NOMO-1 treated with DMSO at 0.1 percent for 48 hours (cell line): Measurements from ENCODE around the gene RASL10B.
"Not testable (repeated sequence)": the region's sequence is repeated elsewhere in the genome, so short reads cannot be mapped to it uniquely, and the experiment has no call there.

Source experiments
- DNase-seq: peaks from one replicate; lab custom pipeline; 2025; ENCODE audit not compliant: unreplicated experiment; lab: John Stamatoyannopoulos, UW

The RASL10B gene

DNA sequence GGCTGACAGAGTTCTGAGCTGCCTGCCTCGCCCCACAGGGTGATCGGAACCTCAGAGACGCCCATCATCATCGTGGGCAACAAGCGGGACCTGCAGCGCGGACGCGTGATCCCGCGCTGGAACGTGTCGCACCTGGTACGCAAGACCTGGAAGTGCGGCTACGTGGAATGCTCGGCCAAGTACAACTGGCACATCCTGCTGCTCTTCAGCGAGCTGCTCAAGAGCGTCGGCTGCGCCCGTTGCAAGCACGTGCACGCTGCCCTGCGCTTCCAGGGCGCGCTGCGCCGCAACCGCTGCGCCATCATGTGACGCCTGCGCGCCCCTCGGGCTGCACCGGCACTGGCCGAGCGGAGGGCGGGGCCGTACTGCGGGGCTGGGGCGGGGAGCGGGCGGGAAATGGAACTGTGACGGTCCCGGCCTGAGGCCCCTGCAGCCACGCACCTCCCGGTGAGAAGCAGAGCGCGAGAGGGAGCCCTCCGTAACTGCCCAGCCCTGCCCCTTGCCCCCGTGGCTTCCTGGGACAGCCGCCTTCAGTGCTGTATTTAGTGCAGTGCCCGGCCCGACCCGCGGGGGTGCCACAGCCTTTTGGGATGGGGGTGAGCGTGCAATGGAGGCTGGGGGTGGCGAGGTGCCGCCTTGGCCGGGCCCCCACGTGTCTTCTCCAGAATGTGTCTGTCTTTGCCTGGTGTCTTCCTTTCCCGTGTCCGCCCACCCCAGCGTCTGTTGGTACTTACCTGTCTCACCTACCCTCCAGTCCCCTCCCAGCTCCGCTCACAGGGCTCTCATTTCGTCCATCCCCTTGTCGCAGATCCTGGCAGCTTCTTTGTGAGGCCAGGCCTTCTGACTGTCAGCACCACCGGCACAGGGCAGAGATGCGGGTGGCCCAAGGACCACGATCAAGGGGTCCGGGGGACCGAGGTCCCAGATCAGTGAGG lies 9.8 kb downstream of the RASL10B start:
- no peak for DNase-seq

DNA sequence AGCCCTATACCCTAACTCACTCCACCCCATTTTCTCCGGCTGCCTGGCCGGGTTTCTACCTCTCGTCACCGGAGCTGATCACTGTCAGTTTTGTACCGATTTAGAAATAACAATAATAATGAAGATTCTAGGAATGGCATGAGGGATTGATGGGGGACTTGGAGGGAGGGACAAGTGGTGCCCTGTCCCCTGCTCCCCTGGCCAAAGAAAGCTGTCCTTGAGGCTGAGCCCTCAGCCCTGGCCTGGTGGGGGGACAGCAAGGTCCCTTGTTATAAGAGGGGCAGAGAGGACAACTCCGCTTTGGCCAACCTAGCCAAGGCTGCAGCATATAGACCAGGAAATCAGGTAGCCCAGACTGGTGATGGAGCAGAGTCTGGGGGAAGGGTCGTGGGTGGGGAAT lies 11.1 kb downstream of the RASL10B start:
- DNase-seq: no peak

DNA sequence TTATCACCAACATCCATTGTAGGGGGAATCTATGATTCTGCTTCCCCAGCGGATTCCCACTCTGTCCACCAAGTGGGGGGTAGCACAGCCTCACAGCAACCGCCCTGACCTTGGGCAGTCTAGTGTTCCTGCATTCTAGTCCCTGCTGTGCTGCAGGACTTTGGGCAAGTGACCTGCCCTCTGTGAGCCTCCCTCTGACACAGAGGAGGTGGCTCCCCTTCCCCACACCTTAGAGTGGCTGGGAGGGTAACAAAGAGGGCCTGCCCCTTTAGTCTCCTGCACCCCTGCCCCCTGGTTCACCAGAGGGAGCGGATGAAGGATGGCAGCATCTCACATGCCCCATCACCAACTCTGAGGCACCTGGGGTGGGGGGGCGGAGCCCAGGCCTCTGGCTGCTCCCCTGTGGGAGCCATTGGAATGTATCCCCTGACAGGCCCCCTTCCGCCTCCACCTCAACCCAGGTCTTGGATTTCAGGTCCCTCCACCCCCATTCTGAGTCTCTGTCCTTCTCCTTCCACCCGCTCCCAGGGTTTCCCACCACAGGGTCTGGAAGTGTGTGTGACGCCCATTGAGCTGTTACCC lies 11.5 kb downstream of the RASL10B start:
- DNase-seq: no peak

- peak; percentile 43 for DNase-seq
These were observed 12.3 kb downstream of the RASL10B start for GRCh38 chr17:35743626-35744328.

- DNase-seq: no peak
These were observed 13.4 kb downstream of the RASL10B start for GRCh38 chr17:35744830-35745229.

- no peak for DNase-seq
These were observed 13.8 kb downstream of the RASL10B start for GRCh38 chr17:35745246-35745645.

DNA sequence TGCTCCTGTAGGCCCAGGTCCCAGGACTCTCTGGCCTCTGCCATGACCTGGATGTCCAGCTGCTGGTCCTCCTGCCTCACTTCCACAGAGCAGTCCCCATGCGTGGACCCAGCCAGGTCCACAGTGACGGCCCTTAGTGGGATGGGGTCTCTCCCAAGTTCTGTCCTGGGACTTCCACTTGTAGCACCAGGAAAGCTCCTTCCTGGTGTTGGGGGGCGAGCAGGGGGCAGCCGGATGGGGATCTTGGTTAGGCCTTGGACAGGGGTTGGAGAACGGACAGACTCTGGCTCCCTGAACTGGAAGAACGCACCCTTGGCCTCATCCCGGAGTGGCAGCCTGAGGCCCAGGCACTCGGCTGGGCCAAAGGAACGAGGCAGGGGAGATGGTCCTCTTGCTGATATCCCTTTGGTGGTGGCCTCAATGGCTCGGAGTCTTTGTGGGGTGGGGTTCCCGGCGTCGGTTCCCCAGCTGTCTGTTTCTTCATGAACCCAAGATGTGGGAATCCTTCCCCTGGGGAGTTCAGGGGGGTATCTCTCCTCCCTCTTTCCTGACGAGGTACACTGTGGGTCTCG lies 14.4 kb downstream of the RASL10B start:
- no peak for DNase-seq

- DNase-seq: peak; percentile 67
These were observed 16.1 kb downstream of the RASL10B start for GRCh38 chr17:35747540-35748017.

DNA sequence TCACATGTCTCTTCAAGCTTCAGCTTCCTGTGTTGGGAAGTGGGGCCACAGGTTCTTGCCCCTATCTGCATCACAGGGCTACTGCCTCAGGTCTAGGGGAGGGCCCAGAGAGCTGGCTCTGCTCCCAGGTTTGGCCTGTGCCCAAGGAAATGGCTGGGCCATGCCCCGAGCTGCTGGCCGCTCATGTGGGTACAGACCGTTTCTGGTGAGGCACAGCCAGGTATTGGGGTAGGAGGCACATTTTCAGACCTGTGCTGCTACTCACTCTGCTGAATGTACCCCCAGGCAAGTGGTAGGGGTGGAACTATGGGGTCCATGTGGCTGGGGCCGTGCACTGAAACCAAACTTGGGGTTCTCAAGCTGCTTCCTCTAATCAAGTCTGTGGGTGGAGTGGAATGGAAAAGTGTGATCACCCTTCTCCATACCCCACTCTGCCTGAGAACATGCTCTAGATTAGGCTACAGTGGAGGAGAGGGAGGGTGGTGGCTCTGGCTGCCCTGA lies 17.0 kb downstream of the RASL10B start:
- no peak for DNase-seq

- DNase-seq: no peak
These were observed 17.5 kb downstream of the RASL10B start for GRCh38 chr17:35748979-35749378.

DNA sequence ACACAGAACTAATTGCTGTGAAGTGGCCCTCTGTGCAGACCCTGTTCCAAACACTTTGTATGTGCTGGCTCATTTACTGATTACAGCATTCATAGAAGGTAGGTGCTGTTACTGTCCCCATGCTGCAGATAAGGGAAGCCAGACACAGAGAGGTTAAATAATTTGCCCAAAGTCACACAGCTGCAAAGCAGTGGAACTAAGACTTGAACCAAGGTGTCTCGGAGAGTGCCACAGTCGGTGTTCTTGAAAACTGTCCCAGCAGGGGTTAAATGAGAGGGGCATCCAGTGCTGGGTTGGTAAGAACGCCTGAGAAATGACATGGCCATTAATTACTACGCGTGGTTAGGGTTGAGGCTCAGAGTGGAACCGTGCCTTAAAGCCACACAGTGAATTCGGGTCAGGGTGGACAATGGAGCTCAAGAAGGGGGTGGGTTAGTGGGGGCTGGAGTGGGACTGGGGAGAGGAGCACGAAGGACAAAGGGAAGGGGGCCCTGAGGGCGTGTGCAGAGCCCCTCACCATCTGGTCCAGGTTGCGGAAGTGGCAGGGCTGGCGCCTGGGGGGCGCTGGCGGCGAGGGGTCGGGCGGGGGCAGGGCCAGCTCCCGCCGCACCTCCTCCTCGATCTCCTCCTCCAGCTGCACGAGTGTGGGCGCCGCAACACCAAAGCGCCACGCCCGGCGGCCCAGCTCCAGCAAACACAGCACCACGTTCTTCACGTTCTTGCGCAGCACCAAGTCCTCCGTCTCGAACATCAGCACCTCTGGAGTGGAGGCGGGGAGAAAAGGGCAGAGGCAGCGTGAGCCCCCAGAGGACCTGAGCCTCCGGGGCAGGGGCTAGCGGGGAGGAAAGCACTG lies 18.3 kb downstream of the RASL10B start:
- DNase-seq: no peak

GRCh38 chr17:35750526-35751395 lies 19.3 kb downstream of the RASL10B start:
- DNase-seq: no peak

DNA sequence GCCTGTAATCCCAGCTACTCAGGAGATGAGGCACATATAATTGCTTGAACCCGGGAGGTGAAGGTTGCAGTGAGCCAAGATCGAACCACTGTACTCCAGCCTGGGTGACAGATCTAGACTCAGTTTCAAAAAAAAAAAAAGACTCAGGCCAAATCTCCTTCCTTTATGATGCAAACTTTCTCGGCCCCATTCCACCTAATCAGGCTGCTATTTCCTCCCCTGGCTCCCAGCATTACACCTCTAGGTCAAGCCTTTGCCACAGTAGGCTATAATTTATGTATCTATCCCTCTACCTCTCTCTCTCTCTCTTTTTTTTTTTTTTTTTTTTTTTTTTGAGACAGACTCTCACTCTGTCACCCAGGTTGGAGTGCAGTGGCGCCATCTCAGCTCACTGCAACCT lies 20.1 kb downstream of the RASL10B start:
- not testable (repeated sequence) for DNase-seq

DNA sequence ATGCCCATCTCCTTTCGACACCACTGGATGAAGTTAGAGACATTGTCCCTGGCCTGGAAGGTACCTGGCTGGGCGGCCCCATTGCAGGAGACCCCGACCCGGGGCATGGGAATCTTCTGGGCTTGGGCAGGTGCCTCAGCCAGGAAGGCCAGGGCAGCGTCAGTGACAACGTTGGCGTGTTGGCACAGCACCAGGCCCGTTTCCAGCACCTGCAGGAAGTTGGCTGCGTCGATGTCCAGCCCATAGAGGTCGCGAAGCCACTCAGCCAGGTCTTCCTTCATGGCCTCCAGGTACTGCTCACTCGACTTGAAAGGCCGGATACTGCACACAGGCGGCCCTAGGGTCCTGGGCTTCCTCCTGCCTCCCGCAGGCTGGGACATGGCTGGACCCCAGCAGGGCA lies 21.0 kb downstream of the RASL10B start:
- no peak for DNase-seq

DNA sequence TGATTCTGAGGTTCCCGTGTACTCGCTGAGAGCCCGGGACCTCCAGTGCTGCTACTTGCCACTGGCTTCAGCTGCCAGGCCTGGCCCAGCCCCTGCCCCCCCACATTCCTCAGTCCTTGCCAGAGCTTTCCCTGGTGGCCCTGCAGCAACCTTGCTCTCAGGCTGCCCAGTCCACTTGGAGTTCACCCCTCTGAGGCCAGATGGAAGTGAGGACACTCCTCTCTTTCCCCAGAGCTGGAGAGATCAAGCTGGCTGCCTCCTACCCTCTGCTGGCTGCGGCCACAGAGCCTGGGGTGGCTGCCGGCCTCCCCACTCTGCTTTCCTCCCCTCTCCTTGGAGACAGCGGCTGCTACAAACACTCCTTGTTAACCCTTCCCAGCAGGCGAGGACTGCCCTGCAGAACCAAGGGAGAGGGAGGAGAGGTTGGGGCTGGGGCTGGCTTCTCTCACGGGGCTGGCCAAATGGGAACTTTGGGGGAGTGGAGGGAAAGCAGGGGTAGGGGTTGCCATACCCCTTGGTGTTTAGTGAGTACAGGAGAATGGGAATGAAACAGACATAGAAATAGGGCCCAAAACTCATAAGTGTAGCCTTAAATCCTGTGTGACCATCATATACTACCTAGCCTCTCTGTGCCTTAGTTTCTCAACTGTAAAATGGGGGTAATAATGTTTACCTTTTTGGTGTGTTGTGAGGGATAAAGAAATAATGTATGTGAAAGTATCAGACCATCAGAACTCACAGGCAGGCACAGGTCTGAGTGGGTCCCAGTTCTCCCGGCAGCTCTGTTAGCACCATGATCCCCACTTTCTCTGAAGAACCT lies 21.7 kb downstream of the RASL10B start, which contains the start of gene GAS2L2:
GAS2L2 (minus strand) TSS at position 295 of the 820 bp plus-strand sequence. CDS start 389 bp downstream, outside the sequence.
- no peak for DNase-seq

DNA sequence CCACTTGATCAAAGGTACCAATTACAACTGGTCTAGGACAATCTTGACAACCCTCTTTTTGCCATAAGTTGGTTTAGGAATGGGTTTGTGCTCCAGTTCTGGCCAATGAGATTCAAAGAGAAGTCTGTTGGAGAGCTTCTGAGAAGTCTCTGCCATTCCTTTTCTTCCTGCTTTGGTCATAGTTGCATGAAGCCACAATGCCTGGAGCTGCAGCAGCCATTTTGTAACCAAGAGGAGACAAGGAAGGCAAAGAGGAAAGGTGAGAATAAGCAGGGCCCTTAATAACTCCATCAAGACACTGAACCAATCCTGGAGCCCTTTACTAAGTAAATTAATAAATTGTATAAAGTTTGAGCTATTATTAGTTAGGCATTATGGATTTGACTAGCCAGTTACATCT lies 25.8 kb downstream of the RASL10B start:
- DNase-seq: no peak

GRCh38 chr17:35760587-35760986 lies 29.1 kb downstream of the RASL10B start, which contains the start of gene C17orf50:
C17orf50 (plus strand) TSS chr17:35760887; CDS start chr17:35760942, 55 bp downstream.
- DNase-seq: no peak

GRCh38 chr17:35761601-35762000 lies 30.2 kb downstream of the RASL10B start:
- no peak for DNase-seq
